HepG2 (cell line): ENCODE measurements around the gene SMLR1. TPM values are rescaled to one million over a fixed set of nuclear protein-coding genes. Genes with fewer than 3 reads are reported as not detected.
A peak's percentile ranks its signal among the peaks of the same experiment; 100 is the strongest.

ENCODE experiments used
- ASH2L ChIP-seq: fragments of 300-600, 200-600 bp; sonication (generic); IDR thresholded peaks from 2 replicates; pipeline ENCODE4 v1.7.0; 2017; ENCODE audit warnings: low read depth, mild to moderate bottlenecking, moderate library complexity, mixed read lengths, low read length; ENCODE audit not compliant: insufficient read length
- ATF7-NPFF ChIP-seq: sonication (generic); formaldehyde crosslinking; IDR thresholded peaks from 2 replicates; pipeline ENCODE4 v1.8.1; 2023; ENCODE audit warnings: mild to moderate bottlenecking, low read depth, missing genetic modification reagents, moderate library complexity
- CAMTA2 ChIP-seq: sonication (generic); formaldehyde crosslinking; IDR thresholded peaks from 2 replicates; pipeline ENCODE4 v1.4.0; 2020; ENCODE audit warnings: mild to moderate bottlenecking, missing genetic modification reagents, borderline replicate concordance
- FOXP1 ChIP-seq, 2 experiments: fragments of 450-650 bp in 1 of 2; IDR thresholded peaks; 2 replicates each; pipeline ENCODE4 v1.6.1; 2017 to 2018; ENCODE audit warnings: antibody characterized with exemption in 1 of 2
- GTF3A ChIP-seq: sonication (generic); formaldehyde crosslinking; conservative IDR thresholded peaks from 2 replicates; pipeline ENCODE4 v1.4.0; 2020; ENCODE audit warnings: mild to moderate bottlenecking, missing genetic modification reagents
- KAT7 ChIP-seq: IDR thresholded peaks from 2 replicates; pipeline ENCODE4 v1.6.1; 2018; ENCODE audit warnings: borderline replicate concordance, missing compliant biosample characterization
- MAZ ChIP-seq, 2 experiments: sonication (generic) in 1 of 2; formaldehyde crosslinking in 1 of 2; IDR thresholded peaks; 2 replicates each; pipeline versions ENCODE4 v1.5.0 to v1.6.1; 2012 to 2020; ENCODE audit warnings: low read depth in 2 of 2, mild to moderate bottlenecking in 2 of 2, borderline replicate concordance in 1 of 2, improper control_type of control experiment in 1 of 2, low read length in 1 of 2, missing genetic modification reagents in 1 of 2, moderate library complexity in 1 of 2
- NR3C1 ChIP-seq: sonication (generic); formaldehyde crosslinking; IDR thresholded peaks from 2 replicates; pipeline ENCODE4 v1.4.0; 2020; ENCODE audit warnings: missing genetic modification reagents
- PCBP2 ChIP-seq: fragments of 200-400 bp; formaldehyde crosslinking; optimal IDR thresholded peaks from 2 replicates; pipeline ENCODE3; 2018; ENCODE audit warnings: low read length, low read depth; ENCODE audit not compliant: poor library complexity, severe bottlenecking
- POGK ChIP-seq: sonication (generic); formaldehyde crosslinking; conservative IDR thresholded peaks from 2 replicates; pipeline ENCODE4 v1.8.0; 2022; ENCODE audit warnings: mild to moderate bottlenecking, moderate library complexity, missing genetic modification reagents
- PTBP1 ChIP-seq: fragments of 200-400 bp; formaldehyde crosslinking; IDR thresholded peaks from 2 replicates; pipeline ENCODE4 v1.6.1; 2018; ENCODE audit warnings: low read length, low read depth; ENCODE audit not compliant: poor library complexity, severe bottlenecking
- REST ChIP-seq, 2 experiments: IDR thresholded peaks; 2 replicates each; pipeline ENCODE4 v1.6.1; 2011 to 2012; ENCODE audit warnings: low read length in 2 of 2, borderline replicate concordance in 1 of 2, low read depth in 1 of 2, mild to moderate bottlenecking in 1 of 2, moderate library complexity in 1 of 2
- SMYD3 ChIP-seq: sonication (generic); formaldehyde crosslinking; IDR thresholded peaks from 2 replicates; pipeline ENCODE4 v1.8.1; 2023; ENCODE audit warnings: mild to moderate bottlenecking, missing genetic modification reagents
- ZBTB26 ChIP-seq: IDR thresholded peaks from 2 replicates; pipeline ENCODE4 v1.6.1; 2016; ENCODE audit warnings: missing compliant biosample characterization, missing genetic modification reagents, borderline replicate concordance
- ZKSCAN8 ChIP-seq: IDR thresholded peaks from 2 replicates; pipeline ENCODE4 v1.6.1; 2016; ENCODE audit warnings: borderline replicate concordance, missing genetic modification reagents, missing compliant biosample characterization
- ZNF20 ChIP-seq: sonication (generic); formaldehyde crosslinking; IDR thresholded peaks from 2 replicates; pipeline ENCODE4 v1.4.0; 2020; ENCODE audit warnings: mild to moderate bottlenecking, moderate library complexity, missing genetic modification reagents
- ZNF234 ChIP-seq: sonication (generic); formaldehyde crosslinking; conservative IDR thresholded peaks from 2 replicates; pipeline ENCODE4 v1.5.1; 2020; ENCODE audit warnings: mild to moderate bottlenecking, missing genetic modification reagents
- ZNF335 ChIP-seq: sonication (generic); formaldehyde crosslinking; IDR thresholded peaks from 2 replicates; pipeline ENCODE4 v1.4.0; 2020; ENCODE audit warnings: missing genetic modification reagents
- ZNF496 ChIP-seq: sonication (generic); formaldehyde crosslinking; IDR thresholded peaks from 2 replicates; pipeline ENCODE4 v1.8.1; 2023; ENCODE audit warnings: mild to moderate bottlenecking, moderate library complexity, missing genetic modification reagents; ENCODE audit not compliant: insufficient replicate concordance
- ZNF530 ChIP-seq: sonication (generic); formaldehyde crosslinking; IDR thresholded peaks from 2 replicates; pipeline ENCODE4 v1.5.0; 2020; ENCODE audit warnings: low read depth, mild to moderate bottlenecking, missing genetic modification reagents
- ZNF792 ChIP-seq: IDR thresholded peaks from 2 replicates; pipeline ENCODE4 v1.6.1; 2016
- polyA plus RNA-seq, 8 experiments: library from polyadenylated mRNA; depleted of rRNA in 3 of 8; stranded (reverse) in 7 of 8; unstranded in 1 of 8; fragments of >200 nt; fragmentation: Illumina TruSeq in 4 of 8; extraction: Trizol in 4 of 8; gene quantifications; 2 replicates each; pipeline versions ENCODE4 v1.2.1 to v1.2.3, GENCODE V29; 2011 to 2016; ENCODE audit warnings: low read depth in 4 of 8, missing spikeins in 1 of 8, mixed read lengths in 1 of 8; ENCODE audit not compliant: insufficient read depth in 1 of 8
- total RNA-seq, 5 experiments: library from RNA; depleted of rRNA; stranded (reverse); fragments of >200 nt; fragmentation: Illumina TruSeq; extraction: Trizol; gene quantifications; 2 replicates each; pipeline ENCODE4 v1.2.3, GENCODE V29; 2016; ENCODE audit warnings: low read depth in 1 of 5

The SMLR1 gene
- total and polyA plus RNA-seq, 2 of the 13 experiments (the other 11 are each of a cell fraction or from before 2014, with no cell fraction given): 41.8 to 104 TPM

GRCh38 chr6:130815200-130816071 is 11.8 kb upstream of the SMLR1 start (continued):
- peak; percentile 56; the same call in 1 of the 2 replicates for TF ChIP-seq ATF7-NPFF (CRISPR knock-in tag)
- no peak for TF ChIP-seq PCBP2
- peak; percentile 49; the same call in 1 of the 2 replicates for TF ChIP-seq ZNF335 (CRISPR knock-in tag)
- TF ChIP-seq ASH2L: peak; percentile 99
- TF ChIP-seq POGK: peak; percentile 62; the same call in 1 of the 2 replicates
- TF ChIP-seq ZKSCAN8 (CRISPR knock-in tag): peak; percentile 78
- TF ChIP-seq ZBTB26 (CRISPR knock-in tag): no peak; the same call in 1 of the 2 replicates
- TF ChIP-seq GTF3A (CRISPR knock-in tag): no peak
- TF ChIP-seq ZNF234: no peak
- peak; percentile 10; the same call in 1 of the 2 replicates for TF ChIP-seq KAT7
- peak; percentile 99 for TF ChIP-seq ZNF792 (CRISPR knock-in tag)
- no peak for TF ChIP-seq ZNF530 (CRISPR knock-in tag)
- TF ChIP-seq CAMTA2 (CRISPR knock-in tag): no peak
- no peak for TF ChIP-seq NR3C1 (CRISPR knock-in tag)
- TF ChIP-seq PTBP1: no peak
- no peak for TF ChIP-seq ZNF20 (CRISPR knock-in tag)
- no peak for TF ChIP-seq ZNF496 (CRISPR knock-in tag)
- TF ChIP-seq FOXP1 (IDR thresholded peaks at IDR 0.05): peak; percentile 73
- TF ChIP-seq FOXP1 (CRISPR knock-in tag; IDR thresholded peaks at IDR 0.05): peak; percentile 99
- TF ChIP-seq MAZ (IDR thresholded peaks at IDR 0.05; ENCODE audit: borderline replicate concordance, low read depth, low read length): no peak
- TF ChIP-seq MAZ (CRISPR knock-in tag; IDR thresholded peaks at IDR 0.05; ENCODE audit: low read depth): peak; percentile 69; the same call in 1 of the 2 replicates
- peak in 1 of 2 experiments; percentile 70; a peak in 1 of 4 replicates for TF ChIP-seq REST (IDR thresholded peaks at IDR 0.05; ENCODE audit: borderline replicate concordance in 1 of 2, low read depth in 1 of 2, low read length in 2 of 2)
- peak; percentile 98 for TF ChIP-seq SMYD3 (CRISPR knock-in tag)
